HG03457 (cell line): Measurements from ENCODE around the gene ZAR1L.
"Not testable (repeated sequence)": the region's sequence is repeated elsewhere in the genome, so short reads cannot be mapped to it uniquely, and the experiment has no call there.

Experiments
- ATAC-seq: cut with Tn5 transposase; IDR thresholded peaks from one replicate; pipeline ENCODE4 v1.9.1; 2021; ENCODE audit warnings: moderate number of reproducible peaks; ENCODE audit not compliant: unreplicated experiment

Gene ZAR1L

GRCh38 chr13:32315238-32316027, at the start of gene ZAR1L, which contains the start of gene BRCA2:
TSS of gene ZAR1L (minus strand) at chr13:32315363. CDS start at chr13:32311925, 3,438 bp downstream.
TSS of gene BRCA2 (plus strand) at chr13:32315508. CDS start at chr13:32316461, 953 bp downstream.
- ATAC-seq, result peak; percentile 88

DNA sequence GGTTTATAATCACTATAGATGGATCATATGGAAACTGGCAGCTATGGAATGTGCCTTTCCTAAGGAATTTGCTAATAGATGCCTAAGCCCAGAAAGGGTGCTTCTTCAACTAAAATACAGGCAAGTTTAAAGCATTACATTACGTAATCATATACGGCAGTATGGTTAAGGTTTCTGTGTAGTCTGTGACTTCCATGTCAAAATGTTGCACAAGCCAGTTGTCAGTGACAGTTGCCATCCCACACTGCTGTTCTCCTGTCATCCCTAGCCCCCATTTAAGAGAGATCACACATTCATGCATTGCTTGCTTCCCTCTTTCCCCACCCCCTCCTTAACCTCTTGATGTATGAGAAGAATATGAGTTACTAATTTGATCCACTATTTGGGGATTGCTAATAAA, 47.4 kb upstream of the ZAR1L start:
- no peak for ATAC-seq

DNA sequence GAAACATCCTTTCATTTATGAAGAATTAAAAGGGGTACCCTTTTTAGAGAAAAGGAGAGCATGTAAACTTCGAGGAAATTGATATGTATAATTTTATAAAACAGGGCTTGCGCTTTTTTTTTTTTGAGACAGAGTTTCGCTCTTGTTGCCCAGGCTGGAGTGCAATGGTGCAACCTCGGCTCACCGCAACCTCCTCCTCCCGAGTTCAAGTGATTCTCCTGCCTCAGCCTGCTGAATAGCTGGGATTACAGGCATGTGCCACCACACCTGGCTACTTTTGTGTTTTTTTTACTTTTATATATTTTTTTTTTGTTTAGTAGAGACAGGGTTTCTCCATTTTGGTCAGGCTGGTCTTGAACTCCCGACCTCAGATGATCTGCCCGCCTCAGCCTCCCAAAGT, 40.8 kb upstream of the ZAR1L start:
- not testable (repeated sequence) for ATAC-seq

DNA sequence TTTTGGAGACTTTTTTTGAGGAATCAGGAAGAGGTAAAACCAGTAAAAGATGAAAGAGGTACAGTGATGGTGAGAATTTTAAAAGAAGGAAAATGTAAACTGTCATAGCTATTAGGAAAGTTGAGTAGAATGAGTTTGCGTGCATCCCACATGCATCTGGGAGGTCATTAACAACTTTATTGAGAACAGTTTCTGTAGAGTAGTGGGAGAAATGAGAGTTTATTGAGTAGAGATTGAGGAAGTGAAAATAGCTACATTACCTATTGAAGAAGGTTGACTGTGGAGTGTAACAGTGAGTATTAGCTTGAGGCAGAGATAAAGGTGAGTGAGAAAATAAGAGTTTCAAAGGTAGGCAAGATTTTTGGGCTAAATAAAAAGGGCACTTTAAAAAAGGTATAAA, 38.9 kb upstream of the ZAR1L start:
- no peak for ATAC-seq

DNA sequence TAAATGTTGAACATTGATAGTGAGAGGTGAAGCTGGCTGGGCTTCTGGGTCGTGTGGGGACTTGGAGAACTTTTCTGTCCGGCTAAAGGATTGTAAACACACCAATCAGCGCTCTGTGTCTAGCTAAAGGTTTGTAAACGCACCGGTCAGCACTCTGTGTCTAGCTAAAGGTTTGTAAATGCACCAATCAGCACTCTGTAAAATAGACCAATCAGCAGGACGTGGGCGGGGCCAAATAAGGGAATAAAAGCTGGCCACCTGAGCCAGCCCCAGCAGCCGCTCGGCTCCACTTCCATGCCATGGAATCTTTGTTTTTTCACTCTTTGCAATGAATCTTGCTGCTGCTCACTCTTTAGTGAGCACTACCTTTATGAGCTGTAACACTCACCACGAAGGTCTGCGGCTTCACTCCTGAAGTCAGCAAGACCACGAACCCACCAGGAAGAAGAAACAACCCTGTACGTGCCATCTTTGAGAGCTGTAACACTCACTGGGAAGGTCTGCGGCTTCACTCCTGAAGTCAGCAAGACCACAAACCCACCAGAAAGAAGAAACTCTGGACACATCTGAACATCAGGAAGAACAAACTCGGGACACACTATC, 35.8 kb upstream of the ZAR1L start:
- not testable (repeated sequence) for ATAC-seq

DNA sequence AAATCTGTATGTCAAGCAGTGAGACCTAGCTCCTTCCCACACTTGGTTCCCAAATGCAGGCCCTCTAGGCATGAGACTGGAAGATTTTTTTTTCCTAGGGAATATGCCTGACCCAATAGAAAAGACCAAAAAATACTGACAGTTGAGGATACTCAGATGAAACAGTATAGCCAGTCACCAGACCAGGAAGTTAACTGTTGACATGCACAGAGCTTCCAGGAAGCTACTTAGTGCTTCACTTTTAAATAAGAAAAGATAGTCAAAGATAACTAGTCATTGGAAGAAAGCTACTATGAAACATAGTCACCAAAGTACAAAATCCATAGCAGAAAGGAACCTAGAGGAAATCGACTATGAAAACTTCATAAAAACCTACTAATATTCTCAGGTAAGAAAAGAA, 32.5 kb upstream of the ZAR1L start:
- no peak for ATAC-seq

GRCh38 chr13:32340914-32341313, 25.8 kb upstream of the ZAR1L start:
- no peak for ATAC-seq

DNA sequence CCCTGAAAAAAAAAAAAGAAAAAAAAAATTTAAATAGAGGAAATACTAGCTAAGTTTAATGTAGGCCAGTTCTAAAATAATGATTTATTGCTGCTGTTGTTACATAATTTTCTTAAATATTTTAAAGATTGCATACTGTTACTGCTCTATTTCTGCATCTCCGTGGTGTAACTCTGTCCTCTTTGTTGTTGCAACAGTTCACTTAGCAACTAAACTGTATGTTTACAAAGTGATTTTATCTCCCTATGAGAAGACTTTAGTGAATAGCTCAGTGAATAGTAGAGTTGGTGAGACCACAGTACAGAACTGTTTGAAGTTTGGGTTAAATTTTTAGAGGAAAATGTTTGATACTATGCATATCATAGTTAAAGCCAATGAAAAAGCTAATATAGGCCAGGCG, 19.5 kb upstream of the ZAR1L start:
- no peak for ATAC-seq

DNA sequence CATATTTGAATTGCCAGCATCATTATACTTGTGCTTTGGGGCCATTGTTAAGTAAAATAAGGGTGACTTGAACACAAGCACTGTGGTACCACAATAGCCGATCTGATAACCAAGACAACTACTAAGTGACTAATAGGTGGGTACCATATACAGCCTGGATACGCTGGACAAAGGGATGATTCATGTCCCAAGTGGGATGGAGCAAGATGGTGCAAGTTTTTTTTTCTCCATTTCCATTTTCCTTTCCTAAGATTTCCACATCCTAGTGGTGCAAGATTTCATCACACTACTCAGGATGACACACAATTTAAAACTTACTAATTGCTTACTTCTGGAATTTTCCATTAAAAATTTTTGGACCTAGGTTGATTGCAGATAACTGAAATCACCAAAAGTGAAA, 15.3 kb upstream of the ZAR1L start:
- ATAC-seq, result no peak

GRCh38 chr13:32323912-32324311, 8.7 kb upstream of the ZAR1L start:
- no peak for ATAC-seq

GRCh38 chr13:32320528-32320927, 5.4 kb upstream of the ZAR1L start:
- ATAC-seq, result no peak

DNA sequence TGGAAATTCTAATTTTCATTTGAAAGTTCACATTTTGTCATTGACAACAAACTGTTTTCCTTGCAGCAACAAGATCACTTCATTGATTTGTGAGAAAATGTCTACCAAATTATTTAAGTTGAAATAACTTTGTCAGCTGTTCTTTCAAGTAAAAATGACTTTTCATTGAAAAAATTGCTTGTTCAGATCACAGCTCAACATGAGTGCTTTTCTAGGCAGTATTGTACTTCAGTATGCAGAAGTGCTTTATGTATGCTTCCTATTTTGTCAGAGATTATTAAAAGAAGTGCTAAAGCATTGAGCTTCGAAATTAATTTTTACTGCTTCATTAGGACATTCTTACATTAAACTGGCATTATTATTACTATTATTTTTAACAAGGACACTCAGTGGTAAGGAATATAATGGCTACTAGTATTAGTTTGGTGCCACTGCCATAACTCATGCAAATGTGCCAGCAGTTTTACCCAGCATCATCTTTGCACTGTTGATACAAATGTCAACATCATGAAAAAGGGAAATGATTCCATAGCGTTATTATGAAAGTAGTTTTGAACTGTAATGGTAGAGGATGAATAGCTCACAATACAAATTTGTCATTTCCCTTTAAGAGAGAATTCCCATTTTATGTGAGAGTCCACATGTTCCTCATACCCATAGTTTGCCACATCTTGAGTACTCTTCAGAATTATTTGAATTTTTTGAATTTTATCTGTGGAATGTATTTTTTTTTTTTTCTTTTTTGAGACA, 2.7 kb upstream of the ZAR1L start:
- ATAC-seq, result no peak

DNA sequence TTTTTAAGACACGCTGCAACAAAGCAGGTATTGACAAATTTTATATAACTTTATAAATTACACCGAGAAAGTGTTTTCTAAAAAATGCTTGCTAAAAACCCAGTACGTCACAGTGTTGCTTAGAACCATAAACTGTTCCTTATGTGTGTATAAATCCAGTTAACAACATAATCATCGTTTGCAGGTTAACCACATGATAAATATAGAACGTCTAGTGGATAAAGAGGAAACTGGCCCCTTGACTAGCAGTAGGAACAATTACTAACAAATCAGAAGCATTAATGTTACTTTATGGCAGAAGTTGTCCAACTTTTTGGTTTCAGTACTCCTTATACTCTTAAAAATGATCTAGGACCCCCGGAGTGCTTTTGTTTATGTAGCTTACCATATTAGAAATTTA, 1.3 kb upstream of the ZAR1L start:
- ATAC-seq, result no peak

DNA sequence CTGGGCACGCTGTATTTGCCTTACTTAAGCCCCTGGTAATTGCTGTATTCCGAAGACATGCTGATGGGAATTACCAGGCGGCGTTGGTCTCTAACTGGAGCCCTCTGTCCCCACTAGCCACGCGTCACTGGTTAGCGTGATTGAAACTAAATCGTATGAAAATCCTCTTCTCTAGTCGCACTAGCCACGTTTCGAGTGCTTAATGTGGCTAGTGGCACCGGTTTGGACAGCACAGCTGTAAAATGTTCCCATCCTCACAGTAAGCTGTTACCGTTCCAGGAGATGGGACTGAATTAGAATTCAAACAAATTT, 821 bp upstream of the ZAR1L start:
- ATAC-seq, result peak; percentile 38

DNA sequence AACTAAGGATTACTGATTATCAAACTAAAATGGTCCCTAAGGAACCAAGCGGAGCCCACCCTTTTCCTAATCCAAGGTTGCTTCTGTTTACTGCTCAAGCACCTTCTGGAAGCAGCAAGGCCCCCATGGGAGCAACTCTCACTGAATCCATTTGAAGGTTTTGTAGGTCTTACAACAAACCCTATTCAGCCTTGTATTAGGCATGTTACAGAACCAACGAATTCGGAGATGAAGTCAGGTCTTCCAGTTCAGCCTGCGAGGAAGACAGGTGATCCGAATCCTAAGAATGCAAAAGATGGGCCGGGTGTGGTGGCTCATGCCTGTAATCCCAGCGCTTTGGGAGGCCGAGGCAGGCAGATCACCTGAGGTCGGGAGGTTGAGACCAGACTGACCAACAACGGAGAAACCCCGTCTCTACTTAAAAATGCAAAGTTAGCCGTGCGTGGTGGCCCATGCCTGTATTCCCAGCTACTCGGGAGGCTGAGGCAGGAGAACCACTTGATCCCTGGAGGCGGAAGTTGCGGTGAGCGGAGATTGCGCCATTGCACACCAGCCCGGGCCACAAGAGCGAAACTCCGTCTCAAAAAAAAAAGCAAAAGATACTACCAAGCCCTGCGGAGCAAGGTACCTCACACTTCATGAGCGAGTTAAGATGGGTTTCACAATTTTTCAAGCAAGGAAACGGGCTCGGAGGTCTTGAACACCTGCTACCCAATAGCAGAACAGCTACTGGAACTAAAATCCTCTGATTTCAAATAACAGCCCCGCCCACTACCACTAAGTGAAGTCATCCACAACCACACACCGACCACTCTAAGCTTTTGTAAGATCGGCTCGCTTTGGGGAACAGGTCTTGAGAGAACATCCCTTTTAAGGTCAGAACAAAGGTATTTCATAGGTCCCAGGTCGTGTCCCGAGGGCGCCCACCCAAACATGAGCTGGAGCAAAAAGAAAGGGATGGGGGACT, 609 bp downstream of the ZAR1L start:
- ATAC-seq, result peak; percentile 12

DNA sequence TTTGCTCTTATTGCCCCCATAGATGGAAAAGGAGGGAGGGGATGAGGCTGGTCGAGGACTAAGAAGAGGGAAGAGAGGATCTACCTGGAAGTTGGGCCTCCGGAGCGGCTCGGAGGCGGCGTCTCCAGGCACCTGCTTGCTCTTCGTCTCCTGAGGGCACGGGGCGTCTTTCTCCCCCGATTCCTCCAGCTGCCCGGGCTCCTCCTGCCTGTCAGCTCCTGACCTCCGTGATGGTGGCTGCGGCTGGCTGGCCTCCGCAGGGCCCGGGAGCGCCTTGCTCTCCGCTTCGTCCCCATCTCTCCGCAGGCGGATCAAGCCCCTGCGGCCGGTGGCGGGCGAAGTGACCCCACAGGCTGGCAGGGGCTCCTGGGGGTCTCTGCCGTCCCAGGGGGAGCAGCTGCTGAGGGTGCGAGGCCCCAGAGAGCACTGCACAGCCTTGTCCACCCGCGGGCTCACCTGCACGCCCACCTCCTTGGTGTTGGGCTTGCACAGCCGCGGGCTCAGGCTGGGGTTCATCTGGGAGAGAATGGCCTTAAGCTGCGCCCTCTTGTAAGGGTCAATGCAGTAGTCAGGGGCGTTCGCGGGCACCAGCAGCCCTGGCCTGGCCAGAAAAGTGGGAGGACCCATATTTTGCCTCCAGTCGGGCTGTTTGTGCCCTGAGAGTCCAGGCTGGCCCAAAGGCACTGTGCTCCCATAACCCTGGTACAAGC, 3.8 kb downstream of the ZAR1L start:
- no peak for ATAC-seq

DNA sequence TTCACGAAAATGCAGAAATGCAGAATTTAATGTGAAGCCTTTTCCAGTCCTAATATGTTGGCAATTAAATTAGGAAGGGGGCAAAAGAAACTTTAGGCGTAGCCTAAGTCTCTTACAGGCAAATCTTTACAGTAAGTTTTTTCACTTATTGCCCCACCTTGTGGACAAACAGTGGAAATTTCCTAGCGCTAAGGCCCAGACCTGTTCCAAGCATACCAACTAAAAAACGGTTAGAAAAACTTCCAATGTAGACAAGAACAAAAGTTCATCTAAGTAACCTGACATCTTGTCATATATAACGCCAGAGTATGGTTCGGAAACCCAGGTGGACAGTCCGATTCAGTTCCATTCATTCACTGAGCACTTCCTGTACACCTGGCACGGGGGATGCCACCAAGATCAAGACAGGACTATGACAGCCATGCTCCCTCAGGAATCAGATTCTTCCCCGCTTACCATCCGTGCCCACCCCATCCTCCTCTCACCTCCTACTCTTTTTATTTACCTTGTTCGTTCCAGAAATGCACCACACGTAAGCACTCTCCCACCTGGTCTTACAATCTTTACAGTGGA, 4.9 kb downstream of the ZAR1L start:
- no peak for ATAC-seq

- ATAC-seq, result no peak
Observed at GRCh38 chr13:32309312-32310133, 5.6 kb downstream of the ZAR1L start.

- no peak for ATAC-seq
Observed at GRCh38 chr13:32305646-32306045, 9.5 kb downstream of the ZAR1L start.
